ENCODE data around the gene POLE. TPM values are rescaled to one million over a fixed set of nuclear protein-coding genes. Genes with fewer than 3 reads are reported as not detected.

Gene POLE
- total and polyA plus RNA-seq, 2 of the 4 experiments (the other 2 are of a cell fraction): 17.2 to 20.7 TPM

DNA sequence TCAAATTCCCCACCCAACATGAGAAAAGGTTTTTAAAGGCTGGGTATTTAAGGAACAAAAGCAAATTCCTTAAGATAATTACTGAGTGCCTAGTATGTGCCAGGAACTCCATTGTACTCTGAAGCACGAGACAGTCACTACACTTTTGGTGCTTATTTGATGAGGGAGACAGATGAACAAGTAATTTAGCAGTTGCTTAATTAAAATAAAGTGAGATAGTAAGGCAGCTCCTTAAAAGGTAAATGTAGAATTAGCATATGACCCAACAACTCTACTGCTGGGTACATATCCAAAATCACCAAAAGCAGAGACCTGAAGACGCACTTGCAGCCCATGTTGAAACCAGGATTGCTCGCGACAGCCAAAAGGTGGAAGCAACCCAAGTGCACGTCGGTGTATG, 21.3 kb downstream of the POLE start:
- Histone ChIP-seq H3K4ac (ENCODE audit: low read depth, low read length) (no peak overlapping the region), H2BK120ac (ENCODE audit: low read depth, low read length) (no peak overlapping the region), H4K91ac (ENCODE audit: insufficient read depth, low read depth, low read length) (no peak overlapping the region), H3K36me3 (ENCODE audit: control insufficient read depth, insufficient read depth, low read length) (peaks cover 54% of the 10 kb centered on the region), H2BK15ac (ENCODE audit: low read depth, low read length) (no peak overlapping the region), H3K56ac (ENCODE audit: extremely low read depth, insufficient read depth, low read length) (no peak overlapping the region), H2BK5ac (ENCODE audit: low read depth, low read length, poor library complexity, severe bottlenecking) (no peak overlapping the region), H2BK20ac (ENCODE audit: low read depth, low read length) (no peak overlapping the region), H3K27ac (ENCODE audit: insufficient read depth, low read length) (no peak overlapping the region), H2AFZ (replicated peaks; ENCODE audit: low read length, poor library complexity) (no peak overlapping the region), H2AK5ac (ENCODE audit: low read depth, low read length) (no peak overlapping the region), H3K9me3 (ENCODE audit: control insufficient read depth, insufficient read depth, low read length) (no peaks in the 10 kb centered on the region), H4K20me1 (ENCODE audit: insufficient read depth, low read length) (no peaks in the 10 kb centered on the region; the same call in 1 of the 2 replicates), H3K9me1 (ENCODE audit: insufficient read depth, low read length) (0 out of 2 replicates have a peak, but pooled peaks cover 2% of the 10 kb centered on the region), H3K18ac (ENCODE audit: low read depth, low read length) (no peak overlapping the region), H3K4me2 (ENCODE audit: low read depth, low read length) (no peak overlapping the region), H3K14ac (replicated peaks; ENCODE audit: low read depth, low read length) (no peak overlapping the region), H3K9ac (ENCODE audit: low read depth, low read length) (no peak overlapping the region), H3K4me3 (ENCODE audit: insufficient read depth, low read depth, low read length) (no peak overlapping the region), H2AK9ac (replicated peaks; ENCODE audit: low read depth, low read length, poor library complexity) (no peak overlapping the region), H3K27me3 (ENCODE audit: control insufficient read depth, insufficient read depth, low read length) (no peaks in the 10 kb centered on the region), H4K8ac (ENCODE audit: low read depth in 2 of 2, low read length in 2 of 2) (no peak overlapping the region), H3K79me1 (ENCODE audit: low read depth in 1 of 2, low read length in 2 of 2) (no peaks in the 10 kb centered on the region), H3K23ac (ENCODE audit: low read depth, low read length) (no peak overlapping the region), H4K5ac (ENCODE audit: low read depth, low read length) (no peak overlapping the region), H3K4me1 (ENCODE audit: control insufficient read depth, insufficient read depth, low read length) (no peaks in the 10 kb centered on the region)
- DNase-seq: no peak
- no peak for ATAC-seq (ENCODE audit: low read depth)
- intact Hi-C loops (cut with micrococcal nuclease) (no loop called here), in situ Hi-C loops (cut with MboI; ENCODE audit: low sequenced_read_pairs) (no loop called here), dilution Hi-C loops (cut with HindIII; ENCODE audit: low sequenced_read_pairs, unreplicated experiment) (no loop called here)
- WGBS, 2 experiments (ENCODE audit: extremely low coverage in 2 of 2, insufficient read length in 1 of 2): no CpG with 5 or more reads among the region's 6 CpGs
- no peak for TF ChIP-seq MAFK (IDR thresholded peaks at IDR 0.05; ENCODE audit: low read depth, low read length)
- TF ChIP-seq, protein P1, sequence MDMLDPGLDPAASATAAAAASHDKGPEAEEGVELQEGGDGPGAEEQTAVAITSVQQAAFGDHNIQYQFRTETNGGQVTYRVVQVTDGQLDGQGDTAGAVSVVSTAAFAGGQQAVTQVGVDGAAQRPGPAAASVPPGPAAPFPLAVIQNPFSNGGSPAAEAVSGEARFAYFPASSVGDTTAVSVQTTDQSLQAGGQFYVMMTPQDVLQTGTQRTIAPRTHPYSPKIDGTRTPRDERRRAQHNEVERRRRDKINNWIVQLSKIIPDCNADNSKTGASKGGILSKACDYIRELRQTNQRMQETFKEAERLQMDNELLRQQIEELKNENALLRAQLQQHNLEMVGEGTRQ (IDR thresholded peaks at IDR 0.05; ENCODE audit: low read depth, low read length): no peak
- no peak for TF ChIP-seq CTCF (conservative IDR thresholded peaks at IDR 0.05; ENCODE audit: low read depth, low read length)
- no peak for TF ChIP-seq NFE2L2 (IDR thresholded peaks at IDR 0.05; ENCODE audit: low read depth, low read length)
- ChIA-PET CTCF (no interaction called here), POLR2A (ENCODE audit: unreplicated experiment) (no interaction called here)
- BruUV-seq (replicated peaks): no TSS peak

All from IMR-90 (cell line).